ENCODE data around the gene CCDC61. TPM values are rescaled to one million over a fixed set of nuclear protein-coding genes. Genes with fewer than 3 reads are reported as not detected.

Gene CCDC61
- polyA plus RNA-seq, 3 donors: 4.3 to 8.8 (median 6.1) TPM

DNA sequence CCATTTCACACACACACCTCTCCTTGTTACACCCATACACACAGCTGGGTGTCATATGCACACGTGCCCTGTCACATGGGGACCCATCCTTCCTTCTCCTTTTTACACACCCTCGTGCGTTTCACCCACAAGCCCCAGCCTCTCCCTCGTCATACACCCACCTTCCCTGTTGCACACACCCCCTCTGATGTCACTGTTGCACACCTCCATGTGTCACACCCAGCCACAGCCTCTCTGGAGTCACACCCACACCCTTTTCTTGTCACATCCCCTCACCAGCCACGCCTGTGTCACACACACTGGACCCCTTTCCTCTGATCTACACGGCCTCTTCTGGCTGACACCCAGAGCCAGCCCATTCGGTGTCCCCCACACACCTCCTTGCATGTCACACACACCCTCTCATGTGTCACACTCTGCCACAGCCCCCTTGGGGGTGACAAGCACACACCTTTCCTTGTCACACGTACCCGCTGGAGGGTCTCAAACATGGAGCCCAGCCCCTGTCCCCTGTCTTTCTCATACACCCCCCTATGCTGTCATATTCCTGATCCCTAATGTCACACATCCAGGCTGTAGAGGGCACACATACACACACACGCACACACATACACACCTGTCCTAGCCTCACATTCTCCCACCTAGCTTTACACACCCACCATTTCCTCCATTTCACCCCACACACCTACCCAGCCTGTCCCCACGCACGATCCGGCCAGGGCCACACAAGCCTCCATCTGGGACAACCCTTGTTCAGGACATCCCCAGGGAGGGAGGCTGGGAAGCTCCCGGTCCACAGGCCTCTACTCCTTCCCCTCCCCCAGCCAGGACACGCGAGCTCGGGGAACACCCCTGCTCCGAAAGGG lies 23.0 kb upstream of the CCDC61 start:
- Histone ChIP-seq H3K9ac (ENCODE audit: insufficient read depth, low read length, poor library complexity, severe bottlenecking) (no peak overlapping the region), H3K27me3 (ENCODE audit: control insufficient read depth in 2 of 2, insufficient read depth in 2 of 2, low read length in 2 of 2) (peaks cover 41 to 61% of the 10 kb centered on the region in 2 donors), H3K79me2 (ENCODE audit: insufficient read depth, low read length) (no peaks in the 10 kb centered on the region), H3K36me3 (replicated peaks in 1 of 2; ENCODE audit: control insufficient read depth in 1 of 2, insufficient read depth in 2 of 2, low read length in 2 of 2) (no peaks in the 10 kb centered on the region), H3K27ac (ENCODE audit: low read depth in 1 of 2, low read length in 2 of 2) (no peak overlapping the region), H4K20me1 (ENCODE audit: insufficient read depth, low read length) (no peaks in the 10 kb centered on the region), H3K9me3 (replicated peaks in 1 of 2; ENCODE audit: control insufficient read depth in 1 of 2, insufficient read depth in 1 of 2, low read length in 2 of 2) (peaks cover 3 to 16% of the 10 kb centered on the region in 2 donors), H3K4me1 (ENCODE audit: control insufficient read depth in 1 of 2, insufficient read depth in 2 of 2, low read length in 2 of 2) (peaks cover 13 to 14% of the 10 kb centered on the region in 2 donors), H3K4me3 (replicated peaks in 1 of 3; ENCODE audit: low read depth in 2 of 3, low read length in 3 of 3) (no peak overlapping the region), H2AFZ (ENCODE audit: insufficient read depth, low read depth, low read length, poor library complexity, severe bottlenecking) (no peak overlapping the region), H3K4me2 (replicated peaks; ENCODE audit: extremely low read depth, low read length, poor library complexity, severe bottlenecking) (no peak overlapping the region)
- Mint-ChIP-seq H3K4me1 (peaks cover 20% of the 10 kb centered on the region), H3K36me3 (peaks cover 0 to 13% of the 10 kb centered on the region in 2 donors), H3K9me3 (peaks cover 2 to 19% (median 15%) of the 10 kb centered on the region in 7 donors), H3K4me3 (peak overlapping the region; percentile 28 to 80), H3K27ac (peak overlapping the region in 5 of 7 donors; percentile 33 to 85 (median 66)), H3K27me3 (ENCODE audit: low read depth in 3 of 3) (peaks cover 60 to 81% (median 73%) of the 10 kb centered on the region in 3 donors)
- peak; percentile 16 to 78 (median 57) for DNase-seq
- intact Hi-C loops (cut with micrococcal nuclease): no loop called here
- TF ChIP-seq, protein P1, sequence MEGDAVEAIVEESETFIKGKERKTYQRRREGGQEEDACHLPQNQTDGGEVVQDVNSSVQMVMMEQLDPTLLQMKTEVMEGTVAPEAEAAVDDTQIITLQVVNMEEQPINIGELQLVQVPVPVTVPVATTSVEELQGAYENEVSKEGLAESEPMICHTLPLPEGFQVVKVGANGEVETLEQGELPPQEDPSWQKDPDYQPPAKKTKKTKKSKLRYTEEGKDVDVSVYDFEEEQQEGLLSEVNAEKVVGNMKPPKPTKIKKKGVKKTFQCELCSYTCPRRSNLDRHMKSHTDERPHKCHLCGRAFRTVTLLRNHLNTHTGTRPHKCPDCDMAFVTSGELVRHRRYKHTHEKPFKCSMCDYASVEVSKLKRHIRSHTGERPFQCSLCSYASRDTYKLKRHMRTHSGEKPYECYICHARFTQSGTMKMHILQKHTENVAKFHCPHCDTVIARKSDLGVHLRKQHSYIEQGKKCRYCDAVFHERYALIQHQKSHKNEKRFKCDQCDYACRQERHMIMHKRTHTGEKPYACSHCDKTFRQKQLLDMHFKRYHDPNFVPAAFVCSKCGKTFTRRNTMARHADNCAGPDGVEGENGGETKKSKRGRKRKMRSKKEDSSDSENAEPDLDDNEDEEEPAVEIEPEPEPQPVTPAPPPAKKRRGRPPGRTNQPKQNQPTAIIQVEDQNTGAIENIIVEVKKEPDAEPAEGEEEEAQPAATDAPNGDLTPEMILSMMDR (IDR thresholded peaks at IDR 0.05): no peak
- 24% methylated on average over 14 of the region's 18 CpGs for WGBS (ENCODE audit: insufficient coverage)

DNA sequence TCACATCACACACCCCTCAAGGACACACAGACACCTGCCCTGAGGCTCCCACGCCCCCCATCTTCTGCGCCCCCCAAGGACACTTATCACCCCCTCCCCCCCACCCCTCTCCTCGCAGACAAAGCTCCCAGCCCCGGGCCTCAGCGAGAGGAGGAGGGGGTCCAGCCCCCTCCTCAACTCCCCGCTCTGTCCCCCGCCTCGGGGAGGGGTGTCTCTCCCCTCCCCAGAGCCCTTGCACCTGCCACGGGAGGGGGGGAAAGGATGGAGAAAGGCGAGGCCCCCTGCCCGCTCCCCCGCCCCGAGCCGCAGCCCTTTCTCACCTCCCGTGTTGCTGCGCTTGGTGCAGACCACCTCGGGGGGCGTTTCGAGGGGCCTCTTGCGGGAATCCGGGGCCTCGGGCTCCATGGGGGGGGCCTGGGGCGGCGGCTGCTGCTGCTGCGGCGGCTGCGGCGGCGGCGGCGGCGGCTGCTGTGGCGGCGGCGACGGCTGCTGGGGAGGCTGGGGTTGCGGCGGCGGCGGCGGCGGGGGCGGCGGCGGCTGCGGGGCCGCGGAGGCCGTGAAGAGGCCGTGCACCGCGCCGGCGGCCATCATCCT lies 22.2 kb upstream of the CCDC61 start:
- H3K27ac Mint-ChIP-seq: peak overlapping the region in 1 of 7 donors; percentile 33
- Histone ChIP-seq H3K79me2 (ENCODE audit: insufficient read depth, low read length) (no peaks in the 10 kb centered on the region), H3K9me3 (replicated peaks in 1 of 2; ENCODE audit: control insufficient read depth in 1 of 2, insufficient read depth in 1 of 2, low read length in 2 of 2) (peaks cover 3 to 16% of the 10 kb centered on the region in 2 donors), H3K27me3 (ENCODE audit: control insufficient read depth in 2 of 2, insufficient read depth in 2 of 2, low read length in 2 of 2) (peaks cover 41 to 61% of the 10 kb centered on the region in 2 donors), H3K4me3 (replicated peaks in 1 of 3; ENCODE audit: low read depth in 2 of 3, low read length in 3 of 3) (no peak overlapping the region), H3K27ac (ENCODE audit: low read depth in 1 of 2, low read length in 2 of 2) (no peak overlapping the region), H4K20me1 (ENCODE audit: insufficient read depth, low read length) (no peaks in the 10 kb centered on the region), H3K36me3 (replicated peaks in 1 of 2; ENCODE audit: control insufficient read depth in 1 of 2, insufficient read depth in 2 of 2, low read length in 2 of 2) (no peaks in the 10 kb centered on the region), H2AFZ (ENCODE audit: insufficient read depth, low read depth, low read length, poor library complexity, severe bottlenecking) (no peak overlapping the region), H3K4me2 (replicated peaks; ENCODE audit: extremely low read depth, low read length, poor library complexity, severe bottlenecking) (no peak overlapping the region), H3K9ac (ENCODE audit: insufficient read depth, low read length, poor library complexity, severe bottlenecking) (no peak overlapping the region), H3K4me1 (ENCODE audit: control insufficient read depth in 1 of 2, insufficient read depth in 2 of 2, low read length in 2 of 2) (peaks cover 13 to 14% of the 10 kb centered on the region in 2 donors)
- H3K4me3 Mint-ChIP-seq: peak overlapping the region in 1 of 2 donors; percentile 80
- intact Hi-C loops (cut with micrococcal nuclease): no loop called here
- H3K27me3 Mint-ChIP-seq (ENCODE audit: low read depth in 3 of 3): peaks cover 60 to 86% (median 69%) of the 10 kb centered on the region in 3 donors
- peaks cover 0 to 13% of the 10 kb centered on the region in 2 donors for H3K36me3 Mint-ChIP-seq
- H3K4me1 Mint-ChIP-seq: peaks cover 20% of the 10 kb centered on the region
- WGBS (ENCODE audit: insufficient coverage): 2% methylated on average over 11 of the region's 54 CpGs
- H3K9me3 Mint-ChIP-seq: peaks cover 2 to 19% (median 15%) of the 10 kb centered on the region in 7 donors
- TF ChIP-seq, protein P1 (IDR thresholded peaks at IDR 0.05): no peak
- no peak for DNase-seq
